ENCODE results near the gene ACOX2. TPM values are rescaled to one million over a fixed set of nuclear protein-coding genes. Genes with fewer than 3 reads are reported as not detected.

Gene ACOX2
- total RNA-seq, 1 experiment from 2014 or later = 25.4 TPM

GRCh38 chr3:58520403-58521335, 16.3 kb downstream of the ACOX2 start:
- in situ Hi-C loops (cut with HindIII; ENCODE audit: low sequenced_read_pairs) = loop anchor here (10.0 kb wide), 1 partner anchor 326 kb away; no protein-coding TSS in a partner anchor
- peak; percentile 21 for DNase-seq (ENCODE audit: low spot score)

- no peak for DNase-seq (ENCODE audit: low spot score)
- in situ Hi-C loops (cut with HindIII; ENCODE audit: low sequenced_read_pairs) = loop anchor here (10.0 kb wide), 1 partner anchor 325 kb away; no protein-coding TSS in a partner anchor
Measured at GRCh38 chr3:58519668-58520402, 17.2 kb downstream of the ACOX2 start.

DNA sequence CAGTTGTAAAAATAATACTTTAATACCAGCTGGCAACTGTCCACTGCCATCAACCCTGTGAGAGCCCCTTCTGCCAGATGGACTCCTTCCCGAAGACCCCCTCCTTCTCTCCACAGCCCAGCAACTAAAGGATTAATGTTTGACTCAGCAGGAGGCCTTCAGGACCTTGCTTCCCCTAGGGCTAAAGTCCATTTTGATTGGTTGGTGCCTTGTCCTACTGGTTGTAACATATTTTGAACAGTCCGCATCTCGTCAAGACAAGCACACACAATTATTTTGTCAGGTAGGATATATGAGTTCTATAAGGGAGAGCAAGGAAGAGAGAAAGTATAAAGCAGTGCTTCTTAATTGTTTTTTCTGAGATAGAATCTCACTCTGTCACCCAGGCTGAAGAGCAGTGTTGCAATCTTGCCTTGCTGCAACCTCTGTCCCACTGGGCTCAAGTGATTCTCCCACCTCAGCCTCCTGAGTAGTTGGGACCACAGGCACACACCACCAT, 18.6 kb downstream of the ACOX2 start:
- in situ Hi-C loops (cut with HindIII; ENCODE audit: low sequenced_read_pairs) = no loop called here
- no peak for DNase-seq (ENCODE audit: low spot score)

DNA sequence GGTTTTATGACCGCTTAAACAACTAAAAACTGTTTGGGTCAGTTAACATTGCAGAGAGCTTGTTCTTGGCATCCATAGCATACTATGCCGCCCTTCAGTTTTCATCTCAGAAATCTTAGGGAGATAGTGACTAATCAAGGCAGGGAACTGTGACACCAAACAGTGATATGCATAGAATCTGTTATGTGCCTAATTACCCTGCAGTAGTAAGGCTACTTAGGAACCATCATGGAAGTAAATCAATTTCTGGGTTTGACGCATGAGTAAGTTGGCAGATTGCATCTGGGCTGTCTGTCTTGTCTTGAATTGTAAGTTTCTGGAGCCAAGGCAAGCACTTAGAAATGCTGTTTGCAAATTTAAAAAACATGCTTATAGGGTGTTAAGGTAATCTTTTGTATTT, 22.6 kb downstream of the ACOX2 start:
- in situ Hi-C loops (cut with HindIII; ENCODE audit: low sequenced_read_pairs) = no loop called here
- DNase-seq (ENCODE audit: low spot score) = no peak

GRCh38 chr3:58508437-58508836, 28.6 kb downstream of the ACOX2 start:
- in situ Hi-C loops (cut with HindIII; ENCODE audit: low sequenced_read_pairs) = no loop called here
- DNase-seq (ENCODE audit: low spot score) = no peak

- in situ Hi-C loops (cut with HindIII; ENCODE audit: low sequenced_read_pairs) = no loop called here
- no peak for DNase-seq (ENCODE audit: low spot score)
Measured at GRCh38 chr3:58507356-58508078, 29.5 kb downstream of the ACOX2 start.

GRCh38 chr3:58502872-58503271, 34.1 kb downstream of the ACOX2 start:
- in situ Hi-C loops (cut with HindIII; ENCODE audit: low sequenced_read_pairs) = no loop called here
- DNase-seq (ENCODE audit: low spot score) = no peak

- DNase-seq (ENCODE audit: low spot score) = peak; percentile 95
- in situ Hi-C loops (cut with HindIII; ENCODE audit: low sequenced_read_pairs) = no loop called here
Measured at GRCh38 chr3:58497097-58497496, 39.9 kb downstream of the ACOX2 start.

DNA sequence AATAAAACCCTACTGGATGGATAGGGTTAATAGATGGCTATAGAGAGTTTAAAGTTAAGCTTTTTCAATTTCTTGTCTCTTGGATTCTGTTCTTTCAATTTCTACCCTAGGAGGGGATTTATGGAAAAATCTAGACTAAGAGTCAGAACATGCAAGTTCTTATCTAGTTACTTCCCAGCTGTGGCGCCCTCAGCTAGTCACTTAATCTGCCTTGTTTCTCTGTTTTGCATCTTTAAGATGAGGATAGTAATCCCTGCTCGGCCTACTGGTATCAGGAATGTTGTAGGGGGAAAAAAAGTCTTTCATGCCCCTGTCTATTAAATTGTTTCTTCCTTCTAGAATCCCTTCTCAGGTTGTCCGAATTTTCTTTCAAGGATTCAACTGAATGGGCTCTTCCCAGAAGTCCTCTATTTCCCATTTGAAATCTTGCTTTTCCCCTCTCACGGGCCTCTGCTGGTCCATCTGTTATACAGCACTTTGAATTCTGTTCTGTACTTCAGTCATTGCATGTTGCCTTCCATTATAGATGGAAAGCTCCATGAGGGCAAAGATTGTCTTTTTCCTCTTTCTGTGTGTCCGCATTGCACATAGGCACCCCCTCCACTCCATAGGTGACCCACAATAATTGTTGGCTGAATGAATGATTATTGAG, 40.7 kb downstream of the ACOX2 start:
- in situ Hi-C loops (cut with HindIII; ENCODE audit: low sequenced_read_pairs) = no loop called here
- peak; percentile 57 for DNase-seq (ENCODE audit: low spot score)

DNA sequence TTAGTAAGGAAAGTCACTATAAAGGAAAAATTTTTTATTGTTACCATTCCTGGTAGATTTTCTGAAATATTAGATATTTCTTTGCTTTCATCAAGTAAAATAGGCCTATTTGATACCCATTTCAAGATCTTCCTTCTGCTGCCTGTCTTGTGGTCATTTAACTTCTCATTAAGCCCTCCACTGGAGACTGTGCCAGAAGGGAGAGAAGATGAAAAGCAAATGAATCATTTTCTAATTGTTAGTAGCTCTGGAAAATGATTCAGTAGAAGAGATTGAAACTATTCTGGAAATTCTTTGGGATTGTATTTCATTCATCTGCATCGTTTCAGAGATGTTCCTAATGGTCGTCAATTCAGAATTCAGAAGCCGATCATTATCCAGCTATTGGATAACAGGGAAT, 41.9 kb downstream of the ACOX2 start:
- in situ Hi-C loops (cut with HindIII; ENCODE audit: low sequenced_read_pairs) = no loop called here
- DNase-seq (ENCODE audit: low spot score) = peak; percentile 53

DNA sequence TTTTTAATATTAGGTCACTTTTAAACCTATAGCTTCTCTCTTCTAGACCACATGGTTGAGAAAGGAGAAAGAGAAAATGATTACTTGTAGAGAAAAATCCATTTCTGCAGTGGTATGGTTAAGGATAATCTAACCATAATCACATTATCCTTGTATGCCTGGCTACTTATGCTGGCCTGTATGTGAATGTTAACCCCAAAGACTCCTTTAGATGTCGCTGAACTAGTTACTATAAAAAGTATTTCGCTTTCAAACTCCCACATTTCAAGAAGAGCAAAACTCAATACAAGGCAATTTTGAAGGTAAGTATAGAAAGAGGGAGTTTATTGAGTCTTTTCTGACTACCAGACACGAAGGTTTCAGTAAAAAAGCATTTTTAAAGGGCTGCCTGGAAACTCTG, 42.9 kb downstream of the ACOX2 start:
- in situ Hi-C loops (cut with HindIII; ENCODE audit: low sequenced_read_pairs) = no loop called here
- peak; percentile 54 for DNase-seq (ENCODE audit: low spot score)

DNA sequence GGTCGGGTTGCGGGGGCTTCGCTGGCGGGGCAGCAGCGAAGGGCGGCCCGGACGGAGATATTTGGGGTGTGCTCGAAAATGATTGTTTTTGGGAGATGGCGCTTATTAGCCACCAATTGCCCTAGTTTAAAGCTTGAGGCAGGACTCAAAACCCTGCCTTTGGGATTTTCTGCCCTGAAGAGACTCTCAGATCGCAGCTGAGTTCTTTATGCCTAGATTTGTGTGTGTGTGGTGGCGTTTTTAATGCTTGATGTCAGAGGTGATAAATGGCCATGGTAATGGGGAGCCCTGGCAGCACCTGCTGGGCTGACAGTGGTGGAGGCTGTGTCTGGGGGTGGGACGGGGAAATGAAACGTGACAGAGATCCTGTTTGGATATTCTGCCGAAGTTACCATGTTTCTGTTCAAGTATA, 44.5 kb downstream of the ACOX2 start:
- no peak for DNase-seq (ENCODE audit: low spot score)
- in situ Hi-C loops (cut with HindIII; ENCODE audit: low sequenced_read_pairs) = no loop called here

GRCh38 chr3:58491506-58492402, 45.2 kb downstream of the ACOX2 start, which contains the start of gene KCTD6:
TSS of gene KCTD6 (plus strand) at chr3:58492096. CDS start at chr3:58498756, 6,660 bp downstream.
- in situ Hi-C loops (cut with HindIII; ENCODE audit: low sequenced_read_pairs) = no loop called here
- peak; percentile 82 for DNase-seq (ENCODE audit: low spot score)

- peak; percentile 37 for DNase-seq (ENCODE audit: low spot score)
- in situ Hi-C loops (cut with HindIII; ENCODE audit: low sequenced_read_pairs) = no loop called here
Measured at GRCh38 chr3:58490860-58491501, 46.0 kb downstream of the ACOX2 start.

DNA sequence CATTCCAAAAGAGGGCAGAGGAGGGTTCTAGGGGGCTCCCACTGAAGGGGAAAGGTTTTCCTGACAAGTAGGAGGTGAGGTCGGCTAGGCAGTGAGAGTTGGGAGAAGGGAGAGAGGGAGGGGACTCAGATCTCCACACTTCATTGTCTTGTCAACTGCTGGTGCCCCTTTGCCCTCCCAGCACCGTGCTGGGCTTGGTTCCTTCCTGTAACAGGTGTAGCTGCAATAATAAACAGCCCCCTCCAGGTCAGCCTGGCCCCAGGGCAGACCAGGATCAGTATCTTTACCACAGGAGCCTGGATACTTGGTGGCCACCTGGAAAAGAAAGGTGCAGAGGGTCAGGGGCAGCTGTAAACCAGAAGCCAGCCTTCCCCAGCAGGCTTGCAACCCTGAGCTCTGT, 48.0 kb downstream of the ACOX2 start:
- in situ Hi-C loops (cut with HindIII; ENCODE audit: low sequenced_read_pairs) = no loop called here
- no peak for DNase-seq (ENCODE audit: low spot score)

DNA sequence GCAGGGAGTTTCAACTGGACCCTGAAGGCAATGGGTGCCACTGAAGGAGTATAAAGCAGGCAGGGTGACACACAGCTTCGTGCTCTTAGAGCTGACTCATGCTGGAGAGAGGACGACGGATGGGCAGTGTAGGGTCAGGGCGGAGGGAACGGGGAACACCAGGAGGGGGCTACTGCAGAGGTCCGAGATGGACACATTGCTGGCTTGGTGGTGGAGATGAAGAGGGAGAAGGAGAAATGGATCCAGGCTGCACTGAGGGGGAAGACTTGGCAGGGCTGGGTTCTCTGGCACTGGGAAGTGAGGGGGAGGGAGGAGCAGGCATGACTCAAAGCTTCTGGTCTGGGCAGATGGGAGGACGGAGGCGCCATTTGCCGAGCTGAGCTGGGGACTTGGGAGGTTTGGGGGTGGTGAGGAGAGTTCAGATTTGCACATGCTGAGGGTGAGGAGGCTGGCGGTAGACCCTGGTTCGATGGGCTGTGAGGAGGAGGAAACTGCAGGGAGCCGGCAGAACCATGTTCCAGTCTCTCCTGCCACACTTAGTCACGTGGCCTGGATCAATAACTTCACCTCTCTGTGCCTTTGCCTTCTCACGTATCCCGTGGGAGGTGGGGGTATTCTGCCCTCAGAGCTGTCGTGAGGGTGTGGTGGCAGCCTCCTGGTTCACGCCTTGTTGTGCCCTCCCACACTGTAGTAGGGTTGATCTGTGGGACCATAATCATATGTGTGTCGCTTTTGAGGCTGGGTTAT, 49.7 kb downstream of the ACOX2 start:
- no peak for DNase-seq (ENCODE audit: low spot score)
- in situ Hi-C loops (cut with HindIII; ENCODE audit: low sequenced_read_pairs) = no loop called here
